SK-N-MC (cell line): ENCODE measurements around the gene PDK1.

Experiments used
- EZH2 ChIP-seq: fragments of 200-600 bp; sonication (generic); IDR thresholded peaks from one replicate; pipeline ENCODE4 v1.6.1; 2017; ENCODE audit warnings: antibody characterized with exemption
- FOXP2 ChIP-seq: optimal IDR thresholded peaks from 2 replicates; pipeline ENCODE3; 2011; ENCODE audit warnings: mild to moderate bottlenecking, moderate library complexity; ENCODE audit not compliant: insufficient read depth; ENCODE audit errors: extremely low read length, control extremely low read depth
- POLR2AphosphoS5 ChIP-seq: IDR thresholded peaks from 2 replicates; pipeline ENCODE4 v1.6.1; 2012; ENCODE audit warnings: mild to moderate bottlenecking, low read depth, low read length, borderline replicate concordance

- no peak for TF ChIP-seq EZH2
- TF ChIP-seq POLR2AphosphoS5, result no peak
- TF ChIP-seq FOXP2, result no peak
Observed at GRCh38 chr2:172539767-172540166, 16.1 kb upstream of the PDK1 start.
